ENCODE measurements around the gene ERBB4. TPM values are rescaled to one million over a fixed set of nuclear protein-coding genes. Genes with fewer than 3 reads are reported as not detected.
"Not testable (repeated sequence)": the region's sequence is repeated elsewhere in the genome, so short reads cannot be mapped to it uniquely, and the experiment has no call there.

ERBB4 gene
- polyA plus RNA-seq, 1 donor from 2014 or later = not detected

- no peaks in the 10 kb centered on the region for H3K4me1 Mint-ChIP-seq
- no peaks in the 10 kb centered on the region for H3K9me3 Mint-ChIP-seq
- H3K36me3 Mint-ChIP-seq = no peaks in the 10 kb centered on the region
- no peaks in the 10 kb centered on the region for H3K27me3 Mint-ChIP-seq
- H3K4me3 Mint-ChIP-seq = no peak overlapping the region
- no peak overlapping the region for H3K27ac Mint-ChIP-seq
Measured at GRCh38 chr2:211652327-211652726, 886.3 kb downstream of the ERBB4 start.

- no peaks in the 10 kb centered on the region for H3K4me1 Mint-ChIP-seq
- H3K4me3 Mint-ChIP-seq = no peak overlapping the region
- H3K27me3 Mint-ChIP-seq = no peaks in the 10 kb centered on the region
- H3K27ac Mint-ChIP-seq = no peak overlapping the region
- no peaks in the 10 kb centered on the region for H3K36me3 Mint-ChIP-seq
- H3K9me3 Mint-ChIP-seq = peaks cover 0 to 4% (median 0%) of the 10 kb centered on the region in 3 donors
Measured at GRCh38 chr2:211649331-211649730, 889.3 kb downstream of the ERBB4 start.

GRCh38 chr2:211631503-211631902, 907.1 kb downstream of the ERBB4 start:
- no peak overlapping the region for H3K27ac Mint-ChIP-seq

GRCh38 chr2:211623096-211623495, 915.5 kb downstream of the ERBB4 start:
- Mint-ChIP-seq H3K4me1 (no peaks in the 10 kb centered on the region), H3K36me3 (no peaks in the 10 kb centered on the region), H3K27ac (no peak overlapping the region), H3K4me3 (no peak overlapping the region), H3K27me3 (no peaks in the 10 kb centered on the region), H3K9me3 (peaks cover 0 to 12% (median 0%) of the 10 kb centered on the region in 3 donors)

More at GRCh38 chr2:211631503-211631902, 907.1 kb downstream of the ERBB4 start:
- H3K4me1 Mint-ChIP-seq = no peaks in the 10 kb centered on the region
- H3K36me3 Mint-ChIP-seq = no peaks in the 10 kb centered on the region
- H3K4me3 Mint-ChIP-seq = no peak overlapping the region
- H3K9me3 Mint-ChIP-seq = peaks cover 0 to 9% (median 0%) of the 10 kb centered on the region in 3 donors
- H3K27me3 Mint-ChIP-seq = no peaks in the 10 kb centered on the region

GRCh38 chr2:211620986-211621385, 917.6 kb downstream of the ERBB4 start:
- Mint-ChIP-seq H3K36me3 (no peaks in the 10 kb centered on the region), H3K4me3 (no peak overlapping the region), H3K9me3 (peaks cover 0 to 9% (median 0%) of the 10 kb centered on the region in 3 donors), H3K27ac (no peak overlapping the region), H3K4me1 (no peaks in the 10 kb centered on the region), H3K27me3 (no peaks in the 10 kb centered on the region)

GRCh38 chr2:211617803-211618202, 920.8 kb downstream of the ERBB4 start:
- no peaks in the 10 kb centered on the region for H3K9me3 Mint-ChIP-seq
- H3K36me3 Mint-ChIP-seq = no peaks in the 10 kb centered on the region
- H3K4me1 Mint-ChIP-seq = no peaks in the 10 kb centered on the region
- H3K4me3 Mint-ChIP-seq = no peak overlapping the region
- H3K27me3 Mint-ChIP-seq = no peaks in the 10 kb centered on the region
- H3K27ac Mint-ChIP-seq = no peak overlapping the region

GRCh38 chr2:211611621-211612020, 927.0 kb downstream of the ERBB4 start:
- Mint-ChIP-seq H3K27ac (no peak overlapping the region), H3K27me3 (no peaks in the 10 kb centered on the region), H3K36me3 (no peaks in the 10 kb centered on the region), H3K4me3 (no peak overlapping the region), H3K4me1 (no peaks in the 10 kb centered on the region), H3K9me3 (peaks cover 0 to 2% (median 0%) of the 10 kb centered on the region in 3 donors)

- Mint-ChIP-seq H3K4me3 (no peak overlapping the region), H3K27me3 (no peaks in the 10 kb centered on the region), H3K36me3 (no peaks in the 10 kb centered on the region), H3K4me1 (no peaks in the 10 kb centered on the region), H3K27ac (no peak overlapping the region), H3K9me3 (peaks cover 0 to 2% (median 0%) of the 10 kb centered on the region in 3 donors)
Measured at GRCh38 chr2:211611061-211611518, 927.5 kb downstream of the ERBB4 start.

GRCh38 chr2:211609127-211609526, 929.5 kb downstream of the ERBB4 start:
- Mint-ChIP-seq H3K27ac (no peak overlapping the region), H3K9me3 (peaks cover 0 to 2% (median 0%) of the 10 kb centered on the region in 3 donors), H3K36me3 (no peaks in the 10 kb centered on the region), H3K27me3 (no peaks in the 10 kb centered on the region), H3K4me3 (no peak overlapping the region), H3K4me1 (no peaks in the 10 kb centered on the region)

- H3K36me3 Mint-ChIP-seq = peaks cover 2% of the 10 kb centered on the region
- H3K4me3 Mint-ChIP-seq = no peak overlapping the region
- no peak overlapping the region for H3K27ac Mint-ChIP-seq
- peaks cover 0 to 6% (median 5%) of the 10 kb centered on the region in 3 donors for H3K9me3 Mint-ChIP-seq
- no peaks in the 10 kb centered on the region for H3K27me3 Mint-ChIP-seq
- H3K4me1 Mint-ChIP-seq = peaks cover 0 to 3% (median 1%) of the 10 kb centered on the region in 3 donors
Measured at GRCh38 chr2:211599146-211599545, 939.5 kb downstream of the ERBB4 start.

GRCh38 chr2:211598238-211598637, 940.4 kb downstream of the ERBB4 start:
- Mint-ChIP-seq H3K4me3 (no peak overlapping the region), H3K36me3 (peaks cover 2% of the 10 kb centered on the region), H3K27ac (no peak overlapping the region), H3K4me1 (peaks cover 0 to 3% (median 1%) of the 10 kb centered on the region in 3 donors), H3K9me3 (peaks cover 0 to 6% (median 5%) of the 10 kb centered on the region in 3 donors), H3K27me3 (no peaks in the 10 kb centered on the region)

- H3K36me3 Mint-ChIP-seq, H3K4me3 Mint-ChIP-seq, H3K27me3 Mint-ChIP-seq, H3K9me3 Mint-ChIP-seq, H3K27ac Mint-ChIP-seq, H3K4me1 Mint-ChIP-seq: not testable (repeated sequence)
Measured at GRCh38 chr2:211592006-211592405, 946.6 kb downstream of the ERBB4 start.

- Mint-ChIP-seq H3K9me3 (peaks cover 0 to 3% (median 3%) of the 10 kb centered on the region in 3 donors), H3K27me3 (no peaks in the 10 kb centered on the region), H3K4me1 (peaks cover 0 to 1% (median under 1%) of the 10 kb centered on the region in 3 donors), H3K36me3 (peaks cover 2% of the 10 kb centered on the region), H3K27ac (no peak overlapping the region), H3K4me3 (no peak overlapping the region)
Measured at GRCh38 chr2:211591426-211591825, 947.2 kb downstream of the ERBB4 start.

GRCh38 chr2:211568439-211568838, 970.2 kb downstream of the ERBB4 start:
- H3K9me3 Mint-ChIP-seq = no peaks in the 10 kb centered on the region
- no peaks in the 10 kb centered on the region for H3K4me1 Mint-ChIP-seq
- H3K36me3 Mint-ChIP-seq = no peaks in the 10 kb centered on the region
- no peaks in the 10 kb centered on the region for H3K27me3 Mint-ChIP-seq
- H3K27ac Mint-ChIP-seq = no peak overlapping the region
- H3K4me3 Mint-ChIP-seq = no peak overlapping the region

GRCh38 chr2:211564441-211564840, 974.2 kb downstream of the ERBB4 start:
- Mint-ChIP-seq H3K4me1 (no peaks in the 10 kb centered on the region), H3K9me3 (no peaks in the 10 kb centered on the region)

GRCh38 chr2:211545582-211545981, 993.0 kb downstream of the ERBB4 start:
- Mint-ChIP-seq H3K9me3 (no peaks in the 10 kb centered on the region), H3K4me1 (no peaks in the 10 kb centered on the region), H3K4me3 (no peak overlapping the region), H3K27me3 (peaks cover 1% of the 10 kb centered on the region), H3K36me3 (no peaks in the 10 kb centered on the region), H3K27ac (no peak overlapping the region)

More at GRCh38 chr2:211564441-211564840, 974.2 kb downstream of the ERBB4 start:
- Mint-ChIP-seq H3K27me3 (no peaks in the 10 kb centered on the region), H3K36me3 (no peaks in the 10 kb centered on the region), H3K27ac (no peak overlapping the region), H3K4me3 (no peak overlapping the region)

Measured in IgD-negative memory B cell (primary cell).